OCI-M1 (cell line): ENCODE measurements around the gene GATD1.

Experiments
- DNase-seq: peaks from one replicate; lab custom pipeline; 2025; lab: John Stamatoyannopoulos, UW

GATD1 gene

GRCh38 chr11:795634-796564 is 18.6 kb upstream of the GATD1 start:
- DNase-seq: peak; percentile 90

- DNase-seq: peak; percentile 17
These were observed 17.7 kb upstream of the GATD1 start for GRCh38 chr11:794766-795633.

GRCh38 chr11:794013-794765 is 16.9 kb upstream of the GATD1 start:
- DNase-seq: no peak

- no peak for DNase-seq
These were observed 16.3 kb upstream of the GATD1 start for GRCh38 chr11:793556-793955.

GRCh38 chr11:792873-793272 is 15.6 kb upstream of the GATD1 start:
- no peak for DNase-seq

GRCh38 chr11:792535-792821 is 15.2 kb upstream of the GATD1 start:
- DNase-seq: no peak

- no peak for DNase-seq
These were observed 14.6 kb upstream of the GATD1 start for GRCh38 chr11:791658-792534.

- peak; percentile 10 for DNase-seq
These were observed 13.7 kb upstream of the GATD1 start for GRCh38 chr11:790721-791564.

- DNase-seq: no peak
These were observed 12.7 kb upstream of the GATD1 start, which contains the start of gene CEND1 for GRCh38 chr11:789943-790342. Gene CEND1, minus strand, starts transcription at chr11:790090. Its CDS starts 1,514 bp downstream, at chr11:788576.

- no peak for DNase-seq
These were observed 12.0 kb upstream of the GATD1 start for GRCh38 chr11:788953-789940.

- DNase-seq: no peak
These were observed 10.8 kb upstream of the GATD1 start for GRCh38 chr11:788009-788640.

GRCh38 chr11:787084-787675 is 9.9 kb upstream of the GATD1 start:
- DNase-seq: no peak

GRCh38 chr11:786235-787083 is 9.2 kb upstream of the GATD1 start:
- DNase-seq: no peak

- DNase-seq: peak; percentile 70
These were observed 6.3 kb upstream of the GATD1 start for GRCh38 chr11:783581-784015.

GRCh38 chr11:782264-783174 is 5.2 kb upstream of the GATD1 start:
- no peak for DNase-seq

GRCh38 chr11:779955-780532 is 2.8 kb upstream of the GATD1 start:
- no peak for DNase-seq
